GM21515 (cell line): ENCODE data around the gene DLX3.
"Not testable (repeated sequence)": the region's sequence is repeated elsewhere in the genome, so short reads cannot be mapped to it uniquely, and the experiment has no call there.

ENCODE experiments used
- ATAC-seq: cut with Tn5 transposase; IDR thresholded peaks from one replicate; pipeline ENCODE4 v1.9.1; 2021; ENCODE audit not compliant: unreplicated experiment

DLX3 gene

DNA sequence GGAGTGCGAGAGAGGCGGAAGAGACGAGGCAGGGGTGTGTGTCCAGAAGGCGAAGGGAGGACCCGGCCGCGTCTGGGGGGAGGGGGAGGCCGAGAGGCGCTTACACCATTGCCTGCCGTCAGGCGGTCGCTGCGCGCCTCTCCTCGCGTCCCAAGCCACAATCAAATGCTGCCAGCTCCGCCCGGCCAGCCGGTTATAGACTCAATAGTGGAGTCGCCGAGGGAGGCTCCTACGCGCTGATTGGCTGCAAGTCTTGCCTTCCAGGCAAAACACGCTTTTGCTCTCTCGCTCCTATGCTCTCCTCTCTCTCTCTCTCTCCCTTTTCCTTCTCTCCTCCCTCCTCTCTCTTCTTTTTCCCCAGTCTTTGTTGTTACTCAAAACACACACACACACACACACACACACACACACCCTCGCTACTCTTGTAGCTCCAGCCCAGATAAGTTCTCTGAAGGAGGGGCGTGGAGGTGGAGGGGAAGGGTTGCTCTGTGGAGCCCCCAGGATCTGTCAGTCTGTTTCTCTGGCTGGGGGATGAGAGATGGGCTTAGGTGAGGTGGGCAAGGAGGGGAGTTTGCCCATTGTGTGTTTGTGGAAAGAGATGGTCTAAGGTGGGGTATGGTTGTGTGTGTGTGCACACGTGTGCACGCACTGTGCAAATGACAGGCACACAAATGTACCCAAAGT, at the start of gene DLX3:
TSS of gene DLX3 (minus strand) at position 170 of the 684 bp plus-strand sequence. CDS start 226 bp downstream, outside the sequence.
- ATAC-seq = no peak

DNA sequence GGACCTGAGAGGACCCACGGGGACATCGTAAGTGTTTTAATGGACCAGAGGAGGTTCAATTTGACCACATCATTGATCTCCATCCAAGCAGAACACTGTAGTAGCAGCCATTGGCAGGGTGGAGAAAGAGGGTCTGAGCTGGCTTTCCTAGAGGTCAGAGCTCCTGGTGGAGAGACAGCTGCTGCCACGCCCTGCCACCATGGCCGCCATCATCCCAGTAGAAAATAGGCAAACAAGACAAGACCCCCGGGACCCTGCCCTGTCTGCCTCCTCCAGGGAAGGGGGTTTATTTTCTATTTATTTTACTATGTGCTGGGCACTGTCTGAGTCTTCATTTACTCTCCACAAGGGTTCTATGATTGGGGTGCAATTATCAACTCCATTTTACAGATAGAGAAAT, 49.5 kb upstream of the DLX3 start:
- no peak for ATAC-seq

DNA sequence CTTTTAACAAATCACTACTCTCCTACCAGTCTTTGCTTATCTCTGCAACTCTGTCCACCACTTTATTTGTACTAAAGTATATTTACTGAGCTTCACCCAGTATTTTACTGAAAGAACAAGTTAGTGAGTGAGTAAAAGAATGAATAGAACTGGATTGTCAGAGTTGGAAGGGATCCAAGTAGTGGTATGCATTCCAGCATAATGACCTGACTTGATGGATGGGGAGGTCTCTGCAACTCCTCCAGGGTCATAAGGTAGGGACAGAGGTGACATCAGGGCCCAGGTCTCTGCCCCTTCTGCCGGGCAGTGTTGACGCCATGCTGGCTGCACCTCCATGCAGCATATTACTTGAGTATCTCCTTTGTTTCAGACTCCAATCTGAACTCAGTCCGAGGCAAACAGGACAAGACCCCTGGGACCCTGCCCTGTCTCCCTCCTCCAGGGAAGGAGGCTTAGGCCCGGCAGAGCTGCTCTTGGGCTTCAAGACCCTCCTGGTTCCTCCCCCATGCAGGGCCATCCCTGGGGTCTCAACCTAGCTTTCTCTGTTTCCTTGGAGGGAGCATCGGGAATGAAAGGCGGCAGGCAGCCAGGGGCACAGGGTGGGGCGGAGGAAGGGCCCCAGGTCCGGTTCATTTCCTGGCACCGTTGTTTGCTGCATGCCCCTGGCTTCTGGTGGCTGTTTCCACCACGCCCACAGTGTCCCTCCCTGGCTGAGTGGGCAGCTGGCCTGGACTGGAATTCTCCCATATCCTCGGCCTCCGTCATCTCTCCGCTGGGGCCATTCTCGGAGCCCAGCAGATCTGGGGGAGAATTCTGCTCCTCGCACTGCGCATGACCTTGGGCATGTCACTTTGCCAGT, 48.5 kb upstream of the DLX3 start:
- ATAC-seq = no peak

DNA sequence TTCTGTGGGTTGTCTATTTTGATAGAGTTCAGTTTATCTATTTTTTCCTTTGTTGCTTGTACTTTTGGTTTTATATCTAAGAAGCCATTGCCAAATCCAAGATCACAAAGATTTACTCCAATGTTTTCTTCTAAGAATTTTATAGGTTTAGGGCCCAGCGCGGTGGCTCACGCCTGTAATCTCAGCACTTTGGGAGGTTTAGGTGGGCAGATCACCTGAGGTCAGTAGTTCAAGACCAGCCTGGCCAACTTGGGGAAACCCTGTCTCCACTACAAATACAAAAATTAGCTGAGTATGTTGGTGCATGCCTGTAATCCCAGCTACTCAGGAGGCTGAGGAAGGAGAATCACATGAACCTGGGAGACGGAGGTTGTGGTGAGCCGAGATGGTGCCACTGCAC, 47.2 kb upstream of the DLX3 start:
- ATAC-seq = no peak

DNA sequence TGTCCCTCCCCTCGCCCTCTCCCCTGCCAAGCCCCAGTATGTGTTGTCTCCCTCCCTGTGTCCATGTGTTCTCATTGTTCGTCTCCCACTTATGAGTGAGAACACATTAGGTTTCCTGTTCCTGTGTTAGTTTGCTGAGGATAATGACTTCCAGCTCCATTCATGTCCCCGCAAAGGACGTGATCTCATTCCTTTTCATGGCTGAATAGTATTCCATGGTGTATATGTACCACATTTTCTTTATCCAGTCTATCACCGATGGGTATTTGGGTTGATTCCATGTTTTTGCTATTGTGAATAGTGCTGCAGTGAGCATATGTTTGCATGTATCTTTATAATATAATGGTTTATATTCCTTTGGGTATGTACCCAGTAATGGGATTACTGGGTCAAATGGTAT, 45.5 kb upstream of the DLX3 start:
- not testable (repeated sequence) for ATAC-seq

DNA sequence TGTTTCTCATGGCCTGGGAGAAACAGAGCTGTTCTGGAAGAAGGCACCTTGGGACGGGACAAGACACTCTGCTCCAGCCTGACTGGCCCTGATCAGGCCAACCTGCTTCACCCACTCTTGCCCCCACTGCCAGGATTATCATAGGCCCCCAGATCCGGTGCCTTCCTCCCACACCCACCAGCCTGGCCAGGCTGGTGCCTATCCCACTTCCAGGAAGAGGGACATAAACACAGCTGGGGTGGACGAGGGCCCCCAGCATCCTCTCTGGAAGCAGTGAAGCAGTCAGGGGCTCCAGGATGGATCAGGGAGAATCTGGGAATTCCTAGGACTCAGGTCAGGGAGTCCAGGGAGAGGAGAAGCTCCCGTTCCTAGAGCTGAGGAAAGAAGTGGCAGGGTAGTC, 44.0 kb upstream of the DLX3 start:
- ATAC-seq = no peak

DNA sequence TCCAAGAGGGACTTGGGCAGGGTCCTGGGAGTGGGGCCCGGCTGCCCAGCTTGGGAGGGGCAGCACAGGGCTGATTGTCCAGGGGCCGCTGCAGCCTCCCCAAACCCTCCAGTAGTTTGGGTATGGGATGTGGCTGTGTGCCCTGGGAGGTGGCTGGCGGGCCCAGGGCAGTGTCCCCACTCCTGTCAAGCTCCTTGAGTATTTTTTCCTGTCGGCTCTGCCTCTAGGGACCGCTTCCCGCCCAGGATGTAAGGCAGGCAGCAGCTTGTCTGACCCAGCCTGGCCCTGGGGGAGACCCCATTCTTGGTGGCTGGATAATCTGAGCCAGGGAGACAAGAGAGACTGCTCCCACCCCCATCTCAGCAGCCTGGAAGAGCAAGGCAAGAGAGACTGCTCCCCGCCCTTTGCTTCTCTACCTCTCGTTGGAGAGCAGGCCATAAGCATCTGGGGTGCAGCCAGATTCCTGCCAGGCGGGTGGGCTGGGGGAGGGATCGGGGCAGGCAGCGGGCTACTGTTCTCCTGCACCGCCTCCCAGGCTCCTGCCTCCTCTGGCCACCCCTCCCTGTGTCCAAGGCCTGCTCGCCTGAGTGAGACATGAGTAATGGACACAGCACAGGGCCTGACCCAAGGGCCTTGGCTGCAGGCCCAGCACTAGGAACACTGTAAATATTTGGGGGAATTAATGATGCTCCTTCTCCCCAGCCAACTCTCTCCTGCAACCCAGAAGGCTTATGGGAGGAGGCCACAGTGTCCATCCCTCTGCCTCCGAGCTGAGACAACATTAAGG, 42.5 kb upstream of the DLX3 start:
- no peak for ATAC-seq

DNA sequence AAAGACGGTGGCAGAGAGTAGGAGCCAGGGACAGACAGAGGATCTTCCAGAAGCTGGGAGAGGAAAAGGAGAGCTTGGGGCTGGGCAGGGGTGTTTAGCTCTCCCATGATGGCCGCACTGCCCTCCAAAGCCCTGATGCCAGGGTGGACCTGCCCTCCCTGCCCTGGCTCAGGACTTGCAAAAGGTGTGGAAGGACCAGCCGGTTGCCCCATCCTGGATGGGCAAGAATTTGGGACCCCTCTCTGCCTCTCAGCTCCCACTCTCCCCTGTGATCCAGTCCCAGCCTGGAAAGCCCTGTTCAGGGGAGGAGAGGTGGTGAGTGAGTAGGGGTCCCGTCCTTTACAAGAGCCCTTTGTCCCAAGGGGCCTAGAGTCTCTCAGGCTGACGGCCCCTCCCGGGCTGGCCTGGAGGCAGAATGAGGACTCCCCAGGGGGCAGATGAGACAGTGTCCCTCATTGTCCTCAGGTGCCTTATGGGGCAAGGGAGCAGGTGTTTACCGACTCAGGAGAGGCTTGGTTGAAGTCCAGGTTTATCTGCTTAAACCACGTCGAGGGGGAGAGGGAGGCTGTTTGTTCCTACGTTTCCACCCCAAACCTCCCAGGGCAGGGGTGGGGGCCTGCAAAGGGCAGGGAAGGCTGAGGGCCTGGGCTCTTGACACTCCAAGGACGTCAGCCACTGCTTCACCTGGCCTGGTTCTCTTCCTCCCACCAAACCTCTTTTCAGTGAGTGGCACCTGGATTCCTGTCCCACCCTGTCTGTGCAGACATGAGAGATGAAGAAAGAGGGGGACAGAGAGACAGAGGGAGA, 41.6 kb upstream of the DLX3 start:
- no peak for ATAC-seq

DNA sequence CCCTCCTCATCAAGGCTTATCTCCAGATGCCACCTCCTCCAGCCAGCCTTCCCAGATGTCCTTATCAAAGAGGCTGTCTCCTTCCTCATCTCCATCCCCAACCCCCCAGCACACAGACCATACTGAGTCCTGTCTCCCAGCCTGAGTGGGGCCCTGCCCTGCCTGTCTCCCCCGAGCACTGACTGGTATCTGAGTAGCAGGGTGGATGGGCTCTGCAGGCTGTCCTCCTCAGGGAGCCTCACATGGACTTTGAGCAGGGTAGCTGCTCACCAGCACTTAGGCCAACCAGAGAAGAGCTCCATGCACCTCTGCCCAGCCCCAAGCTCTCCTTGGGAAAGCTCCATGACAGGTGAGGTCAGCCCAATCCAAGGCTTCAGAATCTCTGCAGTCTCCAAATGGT, 40.9 kb upstream of the DLX3 start:
- no peak for ATAC-seq

DNA sequence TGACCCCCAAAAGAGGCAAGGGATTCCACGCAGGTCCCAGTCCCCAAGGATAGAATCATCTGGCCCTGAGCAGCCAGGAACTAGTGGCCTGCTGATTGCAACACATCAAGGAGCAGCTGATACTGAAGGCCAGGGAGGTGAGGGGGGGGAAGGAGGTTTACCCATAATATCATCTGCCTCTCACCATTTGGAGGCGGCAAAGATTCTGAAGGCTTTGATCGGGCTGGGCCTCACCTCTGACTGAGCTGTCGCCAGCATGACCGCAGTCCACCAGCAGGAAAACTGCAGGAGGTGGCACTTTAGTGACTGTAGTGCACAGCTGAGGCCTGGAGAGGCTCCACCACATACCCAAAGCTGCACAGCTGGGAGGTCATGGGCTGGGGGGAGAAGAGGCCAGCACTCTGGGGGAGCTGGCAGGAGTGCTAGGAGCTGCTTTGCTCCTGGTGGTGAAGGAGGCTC, 40.4 kb upstream of the DLX3 start:
- ATAC-seq = no peak

DNA sequence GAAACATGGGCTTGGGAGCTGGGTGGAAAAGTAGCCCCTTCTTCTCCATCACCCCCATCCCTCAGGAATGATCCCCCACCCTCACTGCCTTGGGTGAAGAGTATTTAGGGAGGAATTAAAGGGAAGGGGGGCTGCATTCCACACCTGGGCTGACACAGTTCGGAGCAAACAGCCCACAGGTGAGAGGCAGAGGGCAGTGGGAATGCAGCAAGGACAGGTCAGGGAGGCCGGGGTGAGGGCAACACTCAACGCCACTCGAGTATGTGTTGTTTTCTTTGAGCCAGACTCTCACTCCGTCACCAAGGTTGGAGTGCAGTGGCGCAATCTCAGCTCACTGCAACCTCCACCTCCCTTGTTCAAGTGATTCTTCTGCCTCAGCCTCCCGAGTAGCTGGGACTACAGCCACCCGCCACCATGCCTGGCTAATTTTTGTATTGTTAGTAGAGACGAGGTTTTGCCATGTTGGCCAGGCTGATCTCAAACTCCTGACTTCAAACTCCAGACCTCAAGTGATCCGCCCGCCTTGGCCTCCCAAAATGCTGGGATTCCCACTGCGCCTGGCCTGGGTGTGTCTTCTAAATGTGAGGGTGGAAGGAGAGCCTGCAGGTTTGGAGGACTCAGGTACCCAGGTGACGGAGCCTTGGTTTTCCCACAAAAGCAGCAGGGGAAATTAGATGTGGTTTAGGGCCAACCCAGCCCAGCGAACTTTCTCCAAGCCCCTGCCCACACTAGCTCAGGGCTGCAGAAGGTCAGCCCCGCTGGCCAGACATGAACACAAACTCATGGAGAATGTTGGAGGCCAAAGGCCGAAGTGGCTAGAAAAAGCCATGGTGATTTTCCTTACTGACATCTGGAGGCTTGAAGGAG, 39.7 kb upstream of the DLX3 start:
- ATAC-seq = no peak

DNA sequence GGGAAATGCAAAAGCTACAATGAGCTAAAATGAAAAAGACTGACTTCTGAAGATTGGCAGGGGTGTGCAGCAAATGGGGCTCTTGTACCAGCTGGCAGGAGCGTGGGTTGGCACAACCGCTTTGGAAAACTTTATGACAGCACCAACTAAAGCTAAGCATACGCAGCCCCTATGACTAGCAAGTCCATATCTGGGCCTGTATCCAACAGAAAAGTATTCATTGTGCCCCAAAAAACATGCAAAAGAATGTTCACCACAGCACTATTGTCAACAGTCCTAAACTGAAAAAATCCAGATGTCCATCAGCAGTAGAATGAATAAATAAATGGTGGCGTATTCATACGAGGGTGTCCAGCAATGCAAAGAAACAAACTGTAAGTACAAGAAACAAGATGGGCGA, 38.3 kb upstream of the DLX3 start:
- ATAC-seq = no peak

DNA sequence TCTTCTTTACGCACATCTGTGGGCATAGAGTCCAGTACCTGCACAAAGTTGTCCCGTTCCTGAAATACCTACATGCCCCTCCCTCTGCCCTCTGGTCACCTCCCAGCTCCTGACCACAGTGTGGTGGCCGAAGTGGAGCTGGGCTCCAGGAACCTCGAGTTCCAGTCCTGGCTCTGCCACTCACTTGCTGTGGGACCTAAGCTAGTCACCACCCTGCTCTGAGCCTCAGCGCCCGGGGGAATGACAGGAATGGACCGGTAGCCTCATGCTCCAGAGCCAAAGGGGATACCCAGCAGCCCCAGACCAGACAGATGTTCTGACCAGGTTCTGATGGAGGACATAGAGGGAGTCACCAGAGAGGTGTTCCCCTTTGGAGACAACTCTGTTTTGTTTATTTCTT, 34.2 kb upstream of the DLX3 start:
- no peak for ATAC-seq

DNA sequence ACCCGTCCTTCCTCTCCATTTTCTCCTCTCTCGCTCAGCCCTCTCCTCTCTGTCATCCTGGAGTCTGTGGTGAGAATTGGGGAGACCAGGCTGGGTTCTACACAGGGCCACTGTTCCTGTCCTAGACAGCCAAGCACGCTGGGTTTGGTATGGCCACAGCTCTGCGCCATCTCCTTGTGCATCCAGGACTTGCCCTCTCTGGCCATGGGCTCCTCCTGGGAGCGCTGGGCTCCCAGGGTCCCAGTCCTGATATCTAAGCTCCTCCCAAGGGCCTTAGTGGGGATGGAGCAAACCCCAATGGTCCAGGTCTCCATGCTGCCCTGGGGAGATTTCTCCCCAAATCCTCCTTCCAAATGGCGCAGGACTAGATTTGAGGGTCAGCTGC, 33.7 kb upstream of the DLX3 start:
- no peak for ATAC-seq

DNA sequence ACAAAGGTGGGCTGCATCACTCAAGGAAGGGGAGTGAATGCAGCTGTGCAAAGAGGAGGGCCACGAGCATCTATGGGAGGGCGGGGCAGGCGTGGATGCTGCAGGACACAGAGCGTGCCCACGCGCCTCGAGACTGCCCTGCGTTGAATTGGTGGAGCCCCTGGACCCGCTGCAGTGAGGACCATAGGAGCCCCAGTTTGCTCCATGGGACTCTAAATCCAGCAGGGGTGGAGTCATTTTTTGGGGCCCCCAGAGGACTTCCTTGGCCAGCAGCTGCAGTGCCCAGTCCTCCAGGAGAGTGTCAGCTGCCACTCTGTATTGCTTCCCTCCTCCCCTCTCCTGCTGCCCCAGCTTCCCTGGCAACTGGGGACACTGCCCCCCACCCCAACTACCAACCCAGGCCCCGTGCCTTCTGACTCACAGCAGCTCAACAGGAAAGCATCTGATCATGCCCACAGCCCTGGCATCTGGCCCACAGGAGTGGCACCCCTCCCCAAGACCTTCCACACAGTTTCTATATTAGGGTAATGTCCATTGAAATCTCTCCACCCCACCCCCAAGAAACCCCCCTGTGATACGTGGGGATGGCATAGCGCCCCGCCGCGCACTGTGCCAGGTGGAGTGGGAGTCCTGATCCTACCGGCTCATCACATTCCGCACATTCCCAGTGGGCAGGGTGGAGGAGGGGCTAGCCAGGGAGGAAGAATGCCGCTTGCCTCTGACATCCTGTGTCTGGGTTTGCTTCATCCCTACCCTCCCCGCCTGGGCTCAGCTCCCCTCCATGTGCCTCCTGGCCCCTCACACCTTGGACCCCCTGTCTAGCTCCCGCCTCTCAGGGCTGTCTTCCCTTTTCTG, 33.1 kb upstream of the DLX3 start:
- ATAC-seq = no peak

DNA sequence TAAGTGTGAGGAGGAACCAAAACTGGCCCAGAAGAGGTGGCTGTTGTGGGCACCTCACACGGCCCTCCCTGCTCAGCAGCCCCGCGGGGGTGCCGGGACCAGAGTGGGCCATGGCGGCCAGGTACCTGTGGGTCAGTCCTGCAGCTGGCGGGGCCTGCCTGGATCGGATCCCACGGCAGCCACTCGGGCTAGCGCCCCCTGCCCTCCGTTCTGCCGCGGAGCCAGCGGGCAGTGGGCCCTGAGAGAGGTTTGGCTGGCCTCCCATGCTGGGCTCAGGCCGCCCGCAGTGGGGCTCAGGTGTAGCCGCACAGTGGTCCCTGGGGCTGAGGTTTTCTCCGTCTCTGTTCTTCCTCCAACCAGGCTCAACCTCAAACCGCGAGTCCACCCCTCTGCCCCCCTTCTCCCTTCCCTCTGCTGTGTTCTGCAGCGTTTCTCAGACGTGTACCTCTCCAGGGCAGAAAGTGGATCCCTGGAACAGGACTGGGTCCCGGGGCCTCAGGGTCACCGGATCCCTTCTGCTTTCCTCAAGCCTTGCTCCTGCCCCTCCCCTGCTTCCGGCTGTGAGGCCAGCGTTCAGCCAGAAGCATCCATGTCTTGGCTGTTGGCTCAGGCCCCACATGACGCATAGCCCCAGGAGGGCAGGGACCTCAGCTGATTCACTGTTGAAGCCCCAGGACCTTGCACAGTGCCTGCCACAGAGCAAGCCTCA, 32.3 kb upstream of the DLX3 start:
- no peak for ATAC-seq

DNA sequence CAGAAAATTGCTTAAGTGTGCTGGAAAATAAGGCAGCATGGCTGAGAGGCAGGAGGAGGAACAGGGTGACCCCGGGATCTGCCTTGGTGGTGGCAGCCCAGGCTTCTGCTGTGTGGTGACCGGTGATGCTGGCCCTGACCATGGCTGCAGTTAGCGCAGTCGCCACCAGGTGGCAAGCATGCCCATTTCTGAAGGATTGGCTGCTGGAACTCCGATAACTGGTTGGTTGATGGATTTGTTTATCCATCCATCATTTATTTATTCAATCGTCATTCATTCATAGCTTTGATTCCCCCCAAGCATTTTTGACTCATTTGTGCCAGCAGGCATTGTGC, 31.8 kb upstream of the DLX3 start:
- no peak for ATAC-seq

DNA sequence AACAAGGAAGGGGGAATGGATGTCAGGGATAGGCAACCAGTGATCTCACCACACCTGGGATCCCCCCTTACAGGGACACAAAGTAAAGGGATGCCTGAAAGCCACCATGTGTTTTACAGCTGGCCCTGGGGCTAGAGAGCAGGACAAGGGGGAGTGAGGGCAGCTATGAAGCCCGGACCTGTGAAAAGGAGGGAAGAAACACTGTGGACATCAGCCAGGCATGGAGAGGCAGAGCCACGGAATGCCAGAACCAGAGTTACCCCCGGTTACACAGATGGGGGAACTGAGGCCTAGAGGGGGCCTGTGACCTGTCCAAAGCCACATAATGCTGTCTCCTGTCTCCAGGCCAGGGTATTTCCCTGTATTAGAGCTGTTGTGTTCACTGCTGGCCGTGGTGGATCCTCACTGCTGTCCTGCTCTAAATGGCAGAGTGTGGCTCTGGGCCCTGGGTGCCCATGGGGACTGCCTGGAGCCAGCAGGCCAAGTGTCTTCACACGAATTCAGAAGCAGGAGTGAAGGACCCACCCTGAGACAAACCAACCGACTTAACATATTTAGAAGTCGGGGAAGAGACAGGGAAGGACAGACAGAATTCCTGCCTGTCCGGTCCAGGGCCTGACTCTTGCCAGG, 31.1 kb upstream of the DLX3 start:
- no peak for ATAC-seq
